ENCODE measurements around the gene ARHGAP42. TPM values are rescaled to one million over a fixed set of nuclear protein-coding genes. Genes with fewer than 3 reads are reported as not detected.

Gene ARHGAP42
- total RNA-seq, 1 donor from 2014 or later = 19.1 TPM

DNA sequence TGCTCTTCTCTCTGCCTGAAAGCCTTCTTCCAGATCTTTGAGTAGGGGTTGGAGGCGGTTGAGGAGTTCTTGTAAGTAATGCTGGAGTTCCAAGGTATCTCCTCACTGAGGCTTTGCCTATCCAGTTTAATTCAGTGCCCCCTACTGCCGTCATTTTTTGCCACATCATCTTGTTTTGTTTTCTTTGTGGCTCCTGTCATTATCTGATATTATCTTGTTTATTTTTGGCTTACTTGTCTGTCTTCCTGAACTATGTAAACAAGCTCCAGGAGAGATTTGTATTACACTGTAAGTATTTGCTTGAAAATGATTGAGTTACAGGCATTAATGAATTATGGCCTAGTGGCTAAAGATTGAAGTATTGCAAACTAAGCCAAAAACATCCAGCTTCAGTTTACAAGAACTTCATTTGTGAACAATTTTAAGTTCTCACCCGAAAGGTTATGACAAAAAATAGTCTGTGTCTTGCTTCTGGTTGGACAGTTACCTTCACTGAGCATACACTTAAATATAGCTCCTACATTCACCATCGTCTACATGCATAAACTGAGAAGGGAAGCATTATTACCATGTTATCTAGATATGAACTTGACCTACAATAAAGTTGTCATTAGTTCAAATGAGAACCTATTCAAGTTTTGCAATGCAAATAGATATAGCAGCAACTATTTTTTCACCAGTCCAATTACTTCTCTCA, 154.8 kb downstream of the ARHGAP42 start:
- H3K27ac Mint-ChIP-seq (ENCODE audit: unreplicated experiment) = no peak overlapping the region
- H3K9me3 Mint-ChIP-seq (ENCODE audit: unreplicated experiment) = no peaks in the 10 kb centered on the region
- no peaks in the 10 kb centered on the region for H3K27me3 Mint-ChIP-seq (ENCODE audit: unreplicated experiment)
- TF ChIP-seq, protein P1, sequence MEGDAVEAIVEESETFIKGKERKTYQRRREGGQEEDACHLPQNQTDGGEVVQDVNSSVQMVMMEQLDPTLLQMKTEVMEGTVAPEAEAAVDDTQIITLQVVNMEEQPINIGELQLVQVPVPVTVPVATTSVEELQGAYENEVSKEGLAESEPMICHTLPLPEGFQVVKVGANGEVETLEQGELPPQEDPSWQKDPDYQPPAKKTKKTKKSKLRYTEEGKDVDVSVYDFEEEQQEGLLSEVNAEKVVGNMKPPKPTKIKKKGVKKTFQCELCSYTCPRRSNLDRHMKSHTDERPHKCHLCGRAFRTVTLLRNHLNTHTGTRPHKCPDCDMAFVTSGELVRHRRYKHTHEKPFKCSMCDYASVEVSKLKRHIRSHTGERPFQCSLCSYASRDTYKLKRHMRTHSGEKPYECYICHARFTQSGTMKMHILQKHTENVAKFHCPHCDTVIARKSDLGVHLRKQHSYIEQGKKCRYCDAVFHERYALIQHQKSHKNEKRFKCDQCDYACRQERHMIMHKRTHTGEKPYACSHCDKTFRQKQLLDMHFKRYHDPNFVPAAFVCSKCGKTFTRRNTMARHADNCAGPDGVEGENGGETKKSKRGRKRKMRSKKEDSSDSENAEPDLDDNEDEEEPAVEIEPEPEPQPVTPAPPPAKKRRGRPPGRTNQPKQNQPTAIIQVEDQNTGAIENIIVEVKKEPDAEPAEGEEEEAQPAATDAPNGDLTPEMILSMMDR (IDR thresholded peaks at IDR 0.05; ENCODE audit: unreplicated experiment) = no peak
- no peaks in the 10 kb centered on the region for H3K36me3 Mint-ChIP-seq (ENCODE audit: low read depth, unreplicated experiment)
- peaks cover 5% of the 10 kb centered on the region for H3K4me1 Mint-ChIP-seq (ENCODE audit: unreplicated experiment)
- H3K4me3 Mint-ChIP-seq (ENCODE audit: unreplicated experiment) = no peak overlapping the region
- no peak for DNase-seq (ENCODE audit: low spot score)

DNA sequence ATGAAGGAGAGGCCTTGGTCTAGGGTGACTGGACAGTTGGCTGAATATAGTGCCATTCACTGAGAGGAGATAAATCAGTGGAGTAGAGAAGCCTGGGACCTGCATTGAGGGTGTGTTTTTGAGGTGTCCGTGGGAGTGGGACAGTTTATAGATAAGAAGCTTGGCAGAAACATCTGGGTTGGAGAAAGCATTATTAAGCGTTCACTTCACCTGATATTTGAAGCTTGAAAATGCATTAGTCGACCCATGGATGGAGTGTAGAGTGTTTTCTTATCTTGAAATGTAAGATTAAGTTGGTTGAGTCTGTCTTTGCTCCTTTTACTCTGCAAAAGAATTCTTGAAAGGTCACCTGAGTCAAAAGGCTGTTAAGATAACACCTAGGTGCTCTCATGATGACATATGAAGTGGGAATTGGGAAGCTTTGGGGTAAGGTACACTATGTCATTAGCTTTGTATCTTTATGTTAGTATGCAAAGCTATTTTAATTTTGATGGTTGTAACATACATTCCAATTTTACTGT, 160.7 kb downstream of the ARHGAP42 start:
- no peaks in the 10 kb centered on the region for H3K36me3 Mint-ChIP-seq (ENCODE audit: low read depth, unreplicated experiment)
- no peak overlapping the region for H3K4me3 Mint-ChIP-seq (ENCODE audit: unreplicated experiment)
- TF ChIP-seq, protein P1 (IDR thresholded peaks at IDR 0.05; ENCODE audit: unreplicated experiment) = no peak
- H3K27ac Mint-ChIP-seq (ENCODE audit: unreplicated experiment) = no peak overlapping the region
- H3K27me3 Mint-ChIP-seq (ENCODE audit: unreplicated experiment) = no peaks in the 10 kb centered on the region
- no peak for DNase-seq (ENCODE audit: low spot score)
- no peaks in the 10 kb centered on the region for H3K9me3 Mint-ChIP-seq (ENCODE audit: unreplicated experiment)
- H3K4me1 Mint-ChIP-seq (ENCODE audit: unreplicated experiment) = peaks cover 4% of the 10 kb centered on the region

DNA sequence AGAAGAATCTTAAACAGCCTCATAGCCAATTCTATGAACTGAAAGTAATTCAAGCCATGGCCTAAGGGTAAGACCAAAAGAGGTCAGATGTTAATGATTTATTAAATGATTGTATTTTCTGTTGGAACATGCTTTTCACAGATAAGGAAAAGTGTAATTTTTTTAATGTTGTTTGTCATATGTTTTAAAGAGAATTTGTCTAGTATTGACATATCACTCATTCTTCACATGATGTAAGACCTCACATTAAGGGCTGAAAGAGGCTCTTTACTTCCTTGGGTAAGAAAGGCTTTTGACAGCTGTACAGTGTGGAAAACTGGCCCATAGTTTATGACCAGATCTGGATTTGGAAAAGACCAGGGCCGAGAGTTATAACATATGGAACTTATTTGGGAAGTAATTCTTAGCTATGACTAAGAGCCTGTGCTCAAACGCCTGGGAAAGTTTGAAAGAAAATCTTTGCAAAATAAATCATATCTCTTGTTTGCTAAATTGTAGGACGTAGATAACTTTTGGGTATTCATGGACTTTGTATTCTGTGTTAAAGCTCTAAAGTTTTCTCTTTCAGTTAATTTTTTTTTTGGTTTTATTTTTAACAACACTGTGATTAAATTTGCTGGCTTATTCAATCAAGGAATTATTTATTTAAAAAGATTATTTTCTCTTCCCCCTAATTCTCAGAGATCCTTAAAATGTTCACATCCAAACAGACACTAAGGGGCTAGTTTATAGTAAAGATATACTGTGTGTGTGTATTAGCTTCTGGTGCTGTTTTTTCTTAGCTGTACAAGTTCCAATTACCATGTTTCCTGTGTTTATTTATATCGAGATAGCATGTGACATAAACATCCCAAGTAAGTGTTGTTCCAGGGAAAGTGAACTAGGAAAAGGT, 162.2 kb downstream of the ARHGAP42 start:
- Mint-ChIP-seq H3K36me3 (ENCODE audit: low read depth, unreplicated experiment) (no peaks in the 10 kb centered on the region), H3K9me3 (ENCODE audit: unreplicated experiment) (no peaks in the 10 kb centered on the region), H3K27me3 (ENCODE audit: unreplicated experiment) (no peaks in the 10 kb centered on the region), H3K4me1 (ENCODE audit: unreplicated experiment) (peaks cover 4% of the 10 kb centered on the region), H3K4me3 (ENCODE audit: unreplicated experiment) (no peak overlapping the region), H3K27ac (ENCODE audit: unreplicated experiment) (no peak overlapping the region)
- TF ChIP-seq, protein P1 (IDR thresholded peaks at IDR 0.05; ENCODE audit: unreplicated experiment) = no peak
- DNase-seq (ENCODE audit: low spot score) = no peak

DNA sequence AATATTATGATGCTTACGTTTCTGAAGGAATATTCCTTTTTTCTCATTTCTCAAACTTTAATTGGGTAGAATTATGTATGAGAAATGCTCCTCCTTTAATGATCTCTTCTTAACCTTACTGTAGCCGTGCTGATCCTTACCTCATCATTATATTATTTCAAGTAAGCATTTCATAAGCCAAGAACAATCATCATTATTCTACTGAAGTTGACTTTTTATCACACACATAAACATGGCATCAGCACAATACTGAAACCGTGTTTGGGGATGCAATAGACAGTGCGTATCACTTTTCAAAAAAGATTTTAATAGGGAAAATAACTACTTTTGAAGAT, 162.8 kb downstream of the ARHGAP42 start:
- Mint-ChIP-seq H3K36me3 (ENCODE audit: low read depth, unreplicated experiment) (no peaks in the 10 kb centered on the region), H3K27me3 (ENCODE audit: unreplicated experiment) (no peaks in the 10 kb centered on the region), H3K27ac (ENCODE audit: unreplicated experiment) (no peak overlapping the region), H3K4me3 (ENCODE audit: unreplicated experiment) (no peak overlapping the region), H3K4me1 (ENCODE audit: unreplicated experiment) (peaks cover 4% of the 10 kb centered on the region), H3K9me3 (ENCODE audit: unreplicated experiment) (no peaks in the 10 kb centered on the region)
- DNase-seq (ENCODE audit: low spot score) = no peak
- TF ChIP-seq, protein P1 (IDR thresholded peaks at IDR 0.05; ENCODE audit: unreplicated experiment) = no peak

DNA sequence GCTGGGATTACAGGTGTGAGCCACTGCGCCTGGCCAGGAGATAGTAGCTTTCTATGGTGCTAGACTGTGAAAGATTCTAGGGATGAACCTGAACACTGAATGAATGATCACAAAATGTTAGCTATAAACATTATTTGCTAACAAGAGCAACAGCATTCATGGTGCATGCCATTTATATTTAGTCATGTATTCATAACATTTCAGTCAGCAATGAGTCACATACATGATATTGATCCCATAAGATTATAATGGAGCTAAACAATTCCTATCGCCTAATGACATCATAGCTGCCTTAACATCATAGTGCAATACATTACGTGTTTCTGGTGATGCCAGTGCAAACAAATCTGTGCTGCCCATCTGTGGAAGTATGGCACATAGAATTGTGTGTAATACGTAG, 164.1 kb downstream of the ARHGAP42 start:
- TF ChIP-seq, protein P1 (IDR thresholded peaks at IDR 0.05; ENCODE audit: unreplicated experiment) = no peak
- Mint-ChIP-seq H3K4me3 (ENCODE audit: unreplicated experiment) (no peak overlapping the region), H3K27me3 (ENCODE audit: unreplicated experiment) (no peaks in the 10 kb centered on the region), H3K4me1 (ENCODE audit: unreplicated experiment) (peaks cover 4% of the 10 kb centered on the region), H3K27ac (ENCODE audit: unreplicated experiment) (no peak overlapping the region), H3K9me3 (ENCODE audit: unreplicated experiment) (no peaks in the 10 kb centered on the region), H3K36me3 (ENCODE audit: low read depth, unreplicated experiment) (no peaks in the 10 kb centered on the region)
- DNase-seq (ENCODE audit: low spot score) = no peak

All from endothelial cell (in vitro differentiated cells).